HG02981 (cell line): ENCODE measurements around the gene NPDC1.
A peak's percentile ranks its signal among the peaks of the same experiment; 100 is the strongest.
"Not testable (repeated sequence)": the region's sequence is repeated elsewhere in the genome, so short reads cannot be mapped to it uniquely, and the experiment has no call there.

Source experiments
- ATAC-seq: cut with Tn5 transposase; IDR thresholded peaks from one replicate; pipeline ENCODE4 v1.9.1; 2021; ENCODE audit warnings: mild to moderate bottlenecking, moderate library complexity; ENCODE audit not compliant: unreplicated experiment

The NPDC1 gene

GRCh38 chr9:137013571-137013940 lies 32.4 kb downstream of the NPDC1 start:
- no peak for ATAC-seq

GRCh38 chr9:137012694-137013570 lies 33.0 kb downstream of the NPDC1 start:
- no peak for ATAC-seq

DNA sequence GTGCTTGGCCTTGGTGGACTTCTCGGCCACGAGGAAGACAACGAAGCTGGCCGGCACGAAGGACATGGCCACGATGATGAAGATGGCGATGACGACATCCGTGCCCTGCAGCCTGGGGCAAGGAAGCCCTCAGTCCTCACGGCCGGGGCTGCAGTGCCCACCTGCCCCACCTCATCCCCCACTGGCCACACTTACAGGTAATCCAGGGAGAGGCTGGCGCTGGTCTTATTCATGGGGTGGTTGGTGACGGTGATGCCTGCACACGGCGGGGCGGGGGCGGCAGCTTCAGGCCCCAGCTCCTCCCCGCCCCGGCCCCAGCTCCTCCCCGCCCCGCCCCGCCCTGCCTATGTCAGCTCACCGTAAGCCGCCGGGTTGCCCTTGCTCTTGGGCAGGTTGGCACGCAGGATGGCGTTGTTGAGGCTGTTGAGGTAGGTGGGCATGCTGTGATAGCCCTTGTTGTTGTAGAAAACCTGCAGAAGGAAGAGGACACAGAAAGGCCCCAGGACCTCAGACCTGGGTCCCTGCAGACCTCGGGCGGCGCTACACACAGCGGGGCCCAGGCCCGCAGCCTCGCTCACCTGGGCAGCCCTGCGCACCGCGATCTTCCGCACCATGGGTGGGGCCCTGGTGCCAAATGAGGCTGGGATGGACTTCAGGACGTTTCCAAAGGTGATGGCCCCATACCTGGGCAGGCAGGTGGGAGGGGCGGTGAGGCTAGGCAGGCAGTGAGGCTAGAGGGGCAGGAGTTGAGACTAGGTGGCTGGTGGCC lies 33.9 kb downstream of the NPDC1 start:
- no peak for ATAC-seq

DNA sequence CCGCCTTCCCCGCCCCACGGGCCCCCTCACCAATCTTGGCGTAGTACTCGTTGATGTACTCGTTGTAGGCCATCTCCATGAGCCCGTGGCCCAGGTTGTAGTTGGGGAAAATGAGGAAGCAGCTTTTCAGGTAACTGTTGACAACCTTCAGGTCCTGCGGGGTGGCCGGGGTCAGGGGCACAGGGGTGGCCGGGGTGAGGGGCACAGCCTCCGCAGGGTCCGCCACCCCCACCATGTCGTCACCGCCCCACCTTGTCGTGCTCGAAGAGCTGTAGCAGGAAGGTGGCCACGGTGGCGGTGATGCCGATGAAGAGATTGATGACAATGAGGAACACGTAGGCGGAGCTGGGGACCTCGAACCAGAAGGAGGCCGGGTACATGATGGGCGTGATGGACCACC lies 34.8 kb downstream of the NPDC1 start:
- ATAC-seq, result no peak

GRCh38 chr9:137009938-137010732 lies 35.8 kb downstream of the NPDC1 start:
- ATAC-seq, result no peak

GRCh38 chr9:137009217-137009616 lies 36.8 kb downstream of the NPDC1 start:
- ATAC-seq, result no peak

GRCh38 chr9:137008312-137008711 lies 37.7 kb downstream of the NPDC1 start:
- ATAC-seq, result no peak

GRCh38 chr9:137007816-137008270 lies 38.1 kb downstream of the NPDC1 start:
- no peak for ATAC-seq

GRCh38 chr9:137007108-137007815 lies 38.7 kb downstream of the NPDC1 start:
- ATAC-seq, result no peak

- ATAC-seq, result no peak
Observed at GRCh38 chr9:137006116-137007003, 39.6 kb downstream of the NPDC1 start.

DNA sequence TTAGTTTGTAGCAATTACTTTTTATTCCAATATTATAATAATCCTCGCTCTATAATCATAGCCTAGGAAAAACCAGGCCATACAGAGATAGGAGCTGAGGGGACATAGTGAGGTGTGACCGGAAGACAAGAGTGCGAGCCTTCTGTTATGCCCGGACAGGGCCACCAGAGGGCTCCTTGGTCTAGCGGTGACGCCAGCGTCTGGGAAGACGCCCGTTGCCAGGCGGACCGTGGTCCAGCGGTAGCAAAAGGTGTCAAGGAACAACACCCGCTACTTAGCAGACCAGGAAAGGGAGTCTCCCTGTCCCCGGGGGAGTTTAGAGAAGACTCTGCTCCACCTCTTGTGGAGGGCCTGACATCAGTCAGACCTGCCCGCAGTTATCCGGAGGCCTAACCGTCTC lies 41.7 kb downstream of the NPDC1 start:
- ATAC-seq, result not testable (repeated sequence)

GRCh38 chr9:137002646-137003041 lies 43.3 kb downstream of the NPDC1 start:
- no peak for ATAC-seq

GRCh38 chr9:137001857-137002645 lies 43.9 kb downstream of the NPDC1 start:
- no peak for ATAC-seq

- peak; percentile 63 for ATAC-seq
Observed at GRCh38 chr9:137000177-137000930, 45.6 kb downstream of the NPDC1 start.

DNA sequence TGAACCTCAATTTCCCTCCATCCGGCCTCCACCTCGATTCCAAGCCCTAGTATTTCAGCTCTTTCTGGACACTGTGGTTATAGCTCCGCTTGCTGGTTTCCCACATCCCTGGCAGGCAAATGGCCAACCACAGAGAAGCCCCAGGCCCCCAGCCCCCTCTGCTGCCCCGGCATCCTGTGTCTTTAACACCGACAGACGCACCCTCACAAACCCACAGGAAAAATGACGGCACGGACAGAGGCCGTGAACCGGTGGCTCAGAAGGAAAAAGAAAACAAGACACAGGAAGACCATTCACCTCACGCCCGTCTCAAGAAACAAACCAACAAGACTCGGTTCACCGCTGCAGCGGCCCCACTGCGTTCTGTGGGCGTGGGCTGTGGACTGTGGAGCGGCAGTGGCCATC lies 48.1 kb downstream of the NPDC1 start:
- ATAC-seq, result no peak

DNA sequence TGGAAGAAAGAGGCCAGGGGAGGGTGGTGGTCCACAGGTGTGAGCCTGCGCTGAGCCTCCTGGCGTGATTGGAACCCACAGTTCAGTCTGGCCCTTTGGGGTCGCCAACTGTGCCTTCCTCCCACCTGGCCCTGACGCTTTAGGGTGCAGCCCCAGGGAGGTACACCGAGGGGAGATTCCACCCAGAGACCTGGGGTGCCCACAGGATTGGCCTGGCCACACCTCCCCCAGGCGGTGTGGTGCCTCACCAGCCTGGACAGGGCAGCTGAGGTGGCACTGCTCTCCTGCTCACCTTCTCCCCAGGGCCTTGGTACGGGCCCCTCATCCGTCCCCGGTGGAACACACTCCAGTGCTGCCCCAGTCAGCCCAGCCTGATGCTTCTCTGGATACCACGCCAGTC lies 48.6 kb downstream of the NPDC1 start:
- ATAC-seq, result no peak

GRCh38 chr9:136996361-136997292 lies 49.4 kb downstream of the NPDC1 start, which contains the start of gene CLIC3:
Gene CLIC3 (minus strand): TSS chr9:136996568. CDS start chr9:136996543, 25 bp downstream.
- ATAC-seq, result no peak
